Mucosa of gallbladder (tissue), 1 donor: ENCODE data around the gene RFTN1. TPM values are rescaled to one million over a fixed set of nuclear protein-coding genes. Genes with fewer than 3 reads are reported as not detected.

Experiments used
- DNase-seq: peaks from one replicate; pipeline ENCODE4 v3.0.0-alpha.2; 2020; ENCODE audit warnings: low spot score
- total RNA-seq: library from RNA; stranded (reverse); gene quantifications from one replicate; pipeline ENCODE4 v1.2.1, GENCODE V29; 2021
- donor health status: DM: no; HTN: no; CAD: no.

Gene RFTN1
- total RNA-seq, 1 donor from 2014 or later = 11.4 TPM

- DNase-seq = no peak
Measured at GRCh38 chr3:16377847-16378302, 135.6 kb downstream of the RFTN1 start.

DNA sequence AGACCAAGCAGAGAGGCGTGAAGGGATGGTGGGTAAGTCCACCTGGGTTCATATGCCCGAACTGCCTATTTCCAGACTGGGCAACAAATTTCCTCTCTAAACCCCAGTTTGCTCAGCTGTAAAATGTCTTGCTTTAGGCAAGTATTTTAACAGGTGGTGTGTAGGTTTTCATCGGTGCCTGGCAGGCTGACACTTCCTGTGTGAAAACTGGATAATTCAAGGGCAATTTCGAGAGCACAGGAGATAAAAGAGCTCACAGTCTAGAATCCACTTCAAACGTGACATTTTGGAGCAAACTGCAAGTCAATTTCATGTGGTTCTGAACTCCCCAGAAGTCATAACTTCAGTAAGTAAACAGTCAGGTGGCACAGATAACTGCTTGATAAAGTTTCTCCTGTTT, 136.3 kb downstream of the RFTN1 start:
- DNase-seq = no peak

GRCh38 chr3:16375891-16376290, 137.6 kb downstream of the RFTN1 start:
- DNase-seq = no peak

DNA sequence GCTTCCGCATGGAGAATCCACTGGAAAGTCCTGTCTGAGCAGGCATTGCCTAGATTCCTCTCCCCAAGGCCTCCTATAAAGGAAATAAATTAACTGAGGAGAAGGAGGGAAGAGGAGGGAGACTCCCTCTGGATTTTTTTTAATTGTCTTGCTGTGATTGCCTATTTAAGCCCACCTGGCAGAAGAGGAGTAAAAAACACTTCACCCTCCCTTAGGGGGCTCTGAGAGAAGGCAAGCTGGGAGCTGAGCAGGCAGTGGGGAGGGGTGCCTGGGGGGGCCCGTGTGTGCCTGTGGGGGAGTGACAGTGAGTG, 138.6 kb downstream of the RFTN1 start:
- no peak for DNase-seq

GRCh38 chr3:16374047-16374934, 139.2 kb downstream of the RFTN1 start:
- DNase-seq = no peak

DNA sequence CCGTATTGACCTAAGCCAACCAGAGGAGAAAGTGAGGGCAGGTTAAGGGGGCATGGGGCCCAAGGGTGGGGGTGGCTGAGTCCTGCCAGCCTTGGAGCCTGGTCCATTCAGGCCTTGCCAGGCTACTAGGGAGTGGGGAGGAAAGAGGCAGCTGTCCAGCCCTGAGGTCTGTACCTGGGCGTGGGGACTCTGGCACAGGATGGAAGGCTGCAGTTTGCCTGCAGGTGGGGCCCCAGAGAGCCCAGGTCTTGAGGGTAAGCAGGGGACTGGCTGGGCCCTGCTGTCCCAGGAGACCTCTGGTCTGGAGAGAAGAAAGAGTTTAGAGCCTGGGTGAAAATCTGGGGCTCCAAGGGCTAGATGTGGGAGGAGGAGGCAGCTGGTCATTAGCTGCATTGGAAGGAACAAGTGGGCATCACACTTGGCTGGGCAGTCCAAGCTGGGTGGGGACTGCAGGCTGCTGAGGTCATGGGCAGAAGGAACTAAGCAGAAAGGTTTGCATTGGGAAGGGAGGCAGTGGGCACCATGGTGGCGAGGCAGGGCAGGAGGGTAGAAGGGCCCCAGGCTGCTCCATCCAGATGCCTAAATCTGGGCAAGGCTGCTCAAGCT, 140.1 kb downstream of the RFTN1 start:
- no peak for DNase-seq

DNA sequence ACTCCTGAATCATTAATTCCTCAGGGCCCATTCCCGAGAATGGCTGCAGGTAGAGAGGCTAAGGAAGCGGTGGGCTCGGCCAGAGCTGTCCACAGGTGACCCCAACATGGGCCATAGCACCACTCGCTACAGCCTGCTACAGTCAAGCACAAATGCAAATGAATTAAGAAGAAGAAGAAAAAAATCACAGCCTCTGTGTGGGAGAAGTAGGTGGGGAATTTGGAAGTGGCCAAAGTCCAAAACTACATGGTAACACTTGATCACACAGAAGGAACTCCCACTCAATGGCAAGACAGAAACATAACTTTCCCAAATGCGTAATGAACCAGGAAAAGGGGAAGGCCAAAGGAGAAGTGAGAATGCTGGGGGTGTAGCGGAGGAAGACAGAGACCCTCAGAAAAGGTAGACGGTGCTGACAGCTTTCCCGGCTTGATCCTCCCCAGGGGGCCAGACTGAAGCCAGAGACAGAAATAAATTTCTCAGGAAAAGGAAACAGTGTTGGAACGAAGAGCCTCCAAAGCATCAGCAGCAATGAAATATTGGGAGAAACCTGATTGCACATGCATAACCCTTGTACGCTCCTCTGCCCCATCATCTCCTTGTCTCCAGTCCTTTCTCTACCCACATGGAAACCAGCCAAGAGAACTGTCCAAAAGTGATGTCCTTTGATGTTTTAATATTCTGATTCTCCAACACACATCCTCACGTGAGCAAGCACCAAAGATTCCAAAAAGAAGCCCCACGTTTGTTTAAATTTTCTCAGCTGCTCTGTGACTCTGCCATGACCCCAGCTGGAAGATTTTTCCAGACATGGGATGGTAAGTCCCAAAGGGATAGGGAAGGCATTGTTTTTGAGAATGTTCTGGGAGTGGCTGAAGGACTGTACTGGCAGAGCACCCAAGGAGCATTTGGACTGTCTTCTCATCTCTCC, 140.9 kb downstream of the RFTN1 start:
- DNase-seq = no peak

- DNase-seq = peak; percentile 19
Measured at GRCh38 chr3:16370872-16371740, 142.4 kb downstream of the RFTN1 start.

DNA sequence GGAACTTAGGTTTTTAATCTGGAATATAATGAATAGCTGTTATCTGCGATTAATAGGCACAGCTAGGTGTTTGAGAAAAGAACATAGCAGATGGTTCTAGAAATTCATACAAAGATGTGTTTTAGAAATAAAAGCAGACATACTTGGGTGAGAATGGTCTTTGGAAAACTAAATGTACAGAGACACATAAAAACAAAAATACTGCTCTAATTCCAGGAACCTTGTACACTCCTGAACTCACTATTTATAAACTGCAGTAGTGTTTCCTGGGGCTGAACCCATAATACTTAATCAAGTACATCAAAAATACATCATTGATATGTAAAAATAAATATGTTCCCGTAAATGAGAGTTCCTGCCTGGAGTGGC, 143.0 kb downstream of the RFTN1 start:
- no peak for DNase-seq

DNA sequence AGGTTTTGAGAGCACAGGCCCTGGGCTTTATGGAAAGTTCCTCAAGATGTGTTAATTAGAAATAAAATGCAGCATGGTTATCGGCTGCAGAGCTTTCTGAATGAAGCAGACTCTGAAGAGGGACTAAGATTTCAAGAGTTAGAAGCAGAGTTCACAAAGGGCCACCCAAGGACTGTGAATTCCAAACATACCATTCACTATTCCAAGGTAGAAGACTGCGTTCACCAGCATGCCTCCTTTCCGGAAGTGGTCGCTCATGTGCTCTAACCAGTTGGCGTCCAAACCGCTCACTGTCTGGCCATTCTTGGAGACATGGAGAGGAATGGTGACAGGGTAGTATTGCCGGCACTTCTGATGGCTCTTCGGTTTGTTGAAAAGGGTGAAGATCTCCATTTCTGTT, 143.6 kb downstream of the RFTN1 start:
- no peak for DNase-seq

DNA sequence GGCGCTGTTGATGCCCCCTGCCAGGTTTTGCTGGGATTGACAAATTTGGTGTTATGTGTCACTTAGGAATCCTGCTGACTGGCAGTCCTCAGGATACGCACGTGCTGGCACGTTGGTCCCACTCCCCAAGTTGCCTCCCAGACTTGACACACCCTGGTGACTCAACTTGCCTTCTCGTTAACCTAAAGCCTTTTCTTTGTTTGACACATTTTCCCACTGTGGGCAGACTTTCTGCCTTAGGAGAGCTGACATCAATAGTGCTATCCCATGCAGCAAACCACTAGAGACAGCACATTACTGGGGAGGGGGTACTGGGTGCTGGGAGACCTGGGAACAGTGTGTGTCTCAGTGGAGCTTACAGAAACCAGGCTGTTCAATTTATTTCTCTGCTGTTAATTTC, 144.2 kb downstream of the RFTN1 start:
- DNase-seq = no peak

- no peak for DNase-seq
Measured at GRCh38 chr3:16366581-16366980, 146.9 kb downstream of the RFTN1 start.

DNA sequence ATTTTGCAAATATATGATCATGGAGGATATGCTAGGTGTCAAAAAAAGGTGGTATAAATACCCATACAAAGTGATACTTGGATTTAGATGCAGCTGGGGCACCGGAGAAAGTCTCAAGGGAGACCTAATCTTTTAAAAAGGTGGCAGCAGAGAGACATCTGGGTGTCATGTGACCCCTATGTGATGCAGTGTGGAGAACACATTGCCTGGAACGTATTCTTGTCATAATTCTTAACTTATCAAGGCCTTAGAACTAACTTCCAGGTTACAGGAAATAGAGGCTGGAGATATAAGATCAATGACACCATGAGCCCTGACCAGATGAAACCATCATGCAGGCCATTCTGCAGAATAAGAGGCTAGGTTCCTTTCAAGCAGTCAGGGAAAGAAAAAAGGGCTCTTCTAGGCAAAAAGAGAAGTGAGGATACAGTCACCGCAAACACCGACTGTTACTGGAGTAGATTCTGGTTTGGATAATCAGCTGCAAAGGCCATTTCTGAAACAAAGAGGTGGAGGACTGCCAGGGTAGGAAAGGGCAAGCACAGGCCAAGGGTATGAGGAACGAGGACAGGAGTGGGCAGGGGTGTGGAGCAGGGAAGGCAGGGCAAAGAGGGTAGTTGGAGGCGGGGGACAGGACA, 147.9 kb downstream of the RFTN1 start:
- DNase-seq = no peak

DNA sequence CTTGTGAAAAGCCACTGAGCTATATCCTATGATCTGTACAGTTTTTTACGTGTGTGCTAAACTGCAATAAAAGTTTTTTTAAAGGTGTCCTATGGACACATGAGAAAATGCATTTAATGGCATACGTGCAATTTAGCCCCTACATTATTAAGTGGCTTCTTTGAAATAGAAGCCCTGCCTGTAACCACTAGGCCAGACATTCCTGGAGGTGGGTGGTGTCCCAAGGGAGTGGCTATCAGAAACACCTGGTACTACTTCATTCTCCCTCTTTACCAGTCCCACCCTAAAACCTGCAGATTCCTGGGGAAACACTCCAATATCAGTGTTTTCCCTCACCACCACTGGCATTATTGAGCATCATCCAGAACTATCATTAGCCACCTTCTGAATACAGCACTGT, 148.5 kb downstream of the RFTN1 start:
- no peak for DNase-seq

- DNase-seq = no peak
Measured at GRCh38 chr3:16364323-16364722, 149.2 kb downstream of the RFTN1 start.

DNA sequence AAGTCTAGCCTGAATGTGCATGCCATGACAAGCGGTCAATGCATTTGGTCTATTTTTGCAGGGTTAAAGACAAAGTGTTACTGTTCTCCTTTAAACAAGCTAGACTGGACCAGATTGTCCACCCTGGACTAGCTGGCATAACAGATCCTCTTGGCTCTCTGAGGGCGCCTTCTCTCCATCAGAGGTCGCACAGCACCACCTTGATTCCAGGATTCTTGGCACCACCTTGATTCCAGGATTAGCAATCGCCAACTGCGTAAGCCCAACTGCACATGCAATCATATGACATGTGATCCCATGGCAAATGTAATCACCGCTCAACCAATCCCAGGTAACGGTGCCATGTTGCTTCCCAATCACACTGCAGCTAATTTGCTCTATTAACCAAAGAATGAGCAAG, 149.9 kb downstream of the RFTN1 start:
- DNase-seq = no peak

DNA sequence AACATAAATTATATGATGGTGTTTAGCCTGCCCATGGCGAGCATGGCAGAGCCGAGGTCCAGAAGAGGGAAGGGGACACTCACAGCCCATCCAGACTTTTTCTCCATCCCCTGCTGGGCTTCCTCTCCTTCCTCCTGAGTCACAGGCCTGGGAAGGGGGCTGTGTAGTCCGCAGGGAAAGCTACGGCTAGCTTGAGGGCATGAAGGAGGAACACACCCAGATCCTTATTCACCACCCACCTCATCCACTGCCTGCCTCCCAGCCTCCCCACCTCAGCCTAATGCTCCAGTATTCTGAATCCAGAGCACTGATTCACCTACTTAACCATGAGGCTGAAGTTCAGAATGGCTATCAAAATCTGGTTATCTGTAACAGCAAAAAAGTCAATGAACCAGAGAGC, 150.7 kb downstream of the RFTN1 start:
- DNase-seq = no peak

DNA sequence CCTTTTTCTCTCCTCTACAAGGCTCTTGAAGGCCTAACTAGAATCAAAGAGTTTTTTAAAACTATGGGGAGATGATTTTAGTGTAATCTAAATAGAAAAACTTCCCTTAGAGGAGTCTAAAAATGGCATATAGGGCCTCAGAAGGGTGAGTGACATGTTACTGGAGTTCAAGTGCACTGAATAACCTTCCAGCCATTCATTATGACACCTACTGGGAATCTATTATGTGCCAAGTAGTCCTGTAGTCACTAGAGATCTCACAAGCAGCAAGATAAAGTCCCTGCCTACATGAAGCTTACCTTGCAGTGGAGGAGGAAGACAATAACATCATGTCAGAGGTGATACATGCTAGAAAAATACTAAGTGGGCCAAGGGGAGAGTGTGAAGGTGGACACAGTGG, 152.4 kb downstream of the RFTN1 start:
- DNase-seq = no peak

- DNase-seq = no peak
Measured at GRCh38 chr3:16359331-16359730, 154.2 kb downstream of the RFTN1 start.

- DNase-seq = no peak
Measured at GRCh38 chr3:16358336-16358735, 155.2 kb downstream of the RFTN1 start.
